DMS53 (cell line): Measurements from ENCODE around the gene NHS.

Experiments
- DNase-seq: peaks from one replicate; lab custom pipeline; 2025; lab: John Stamatoyannopoulos, UW

The NHS gene

GRCh38 chrX:17736856-17737709, 362.1 kb downstream of the NHS start, which contains the start of gene SCML1:
SCML1 (plus strand) TSS chrX:17737493; CDS start chrX:17744187, 6,694 bp downstream.
- DNase-seq: peak; percentile 99

GRCh38 chrX:17737710-17737985, 362.6 kb downstream of the NHS start:
- DNase-seq: no peak

GRCh38 chrX:17737986-17738713, 363.1 kb downstream of the NHS start:
- DNase-seq: peak; percentile 69

- DNase-seq: no peak
Measured at GRCh38 chrX:17738737-17739535, 363.9 kb downstream of the NHS start.

- DNase-seq: no peak
Measured at GRCh38 chrX:17740137-17741122, 365.4 kb downstream of the NHS start.

GRCh38 chrX:17741123-17741511, 366.1 kb downstream of the NHS start:
- DNase-seq: no peak

GRCh38 chrX:17743913-17744312, 368.9 kb downstream of the NHS start:
- DNase-seq: no peak

- peak; percentile 65 for DNase-seq
Measured at GRCh38 chrX:17744896-17745523, 370.0 kb downstream of the NHS start.

GRCh38 chrX:17747692-17748091, 372.7 kb downstream of the NHS start:
- no peak for DNase-seq

GRCh38 chrX:17748684-17749083, 373.7 kb downstream of the NHS start:
- DNase-seq: no peak

- no peak for DNase-seq
Measured at GRCh38 chrX:17750436-17750835, 375.4 kb downstream of the NHS start.

- DNase-seq: no peak
Measured at GRCh38 chrX:17758382-17758781, 383.4 kb downstream of the NHS start.

GRCh38 chrX:17759990-17760389, 385.0 kb downstream of the NHS start:
- no peak for DNase-seq

- DNase-seq: no peak
Measured at GRCh38 chrX:17767734-17768133, 392.7 kb downstream of the NHS start.

GRCh38 chrX:17768997-17769396, 394.0 kb downstream of the NHS start:
- DNase-seq: no peak

GRCh38 chrX:17769701-17770269, 394.8 kb downstream of the NHS start:
- DNase-seq: no peak

GRCh38 chrX:17773221-17773876, 398.3 kb downstream of the NHS start:
- no peak for DNase-seq

- no peak for DNase-seq
Measured at GRCh38 chrX:17774053-17774452, 399.1 kb downstream of the NHS start.

GRCh38 chrX:17778997-17779396, 404.0 kb downstream of the NHS start:
- DNase-seq: no peak

- no peak for DNase-seq
Measured at GRCh38 chrX:17779434-17779833, 404.4 kb downstream of the NHS start.
